ENCODE measurements around the gene CLDN5.

Gene CLDN5

DNA sequence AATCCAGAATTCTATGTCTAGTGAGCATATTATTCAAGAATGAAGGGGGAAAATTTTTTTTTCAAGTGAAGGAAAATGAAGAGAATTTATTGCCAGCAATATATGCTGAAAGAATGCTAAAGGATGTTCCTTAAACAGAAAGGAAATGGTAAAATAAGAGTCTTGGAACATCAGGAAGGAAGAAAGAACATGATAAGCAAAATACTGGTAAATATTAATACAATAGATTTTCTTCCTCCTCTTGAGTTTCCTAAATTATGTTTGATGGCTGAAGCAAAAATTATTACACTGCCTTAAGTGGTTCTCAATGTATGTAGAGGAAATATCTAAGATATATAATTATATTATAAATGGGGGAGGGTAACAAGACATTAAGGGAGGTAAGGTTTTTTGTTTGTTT is 9.6 kb upstream of the CLDN5 start:
- TF ChIP-seq, protein P1, sequence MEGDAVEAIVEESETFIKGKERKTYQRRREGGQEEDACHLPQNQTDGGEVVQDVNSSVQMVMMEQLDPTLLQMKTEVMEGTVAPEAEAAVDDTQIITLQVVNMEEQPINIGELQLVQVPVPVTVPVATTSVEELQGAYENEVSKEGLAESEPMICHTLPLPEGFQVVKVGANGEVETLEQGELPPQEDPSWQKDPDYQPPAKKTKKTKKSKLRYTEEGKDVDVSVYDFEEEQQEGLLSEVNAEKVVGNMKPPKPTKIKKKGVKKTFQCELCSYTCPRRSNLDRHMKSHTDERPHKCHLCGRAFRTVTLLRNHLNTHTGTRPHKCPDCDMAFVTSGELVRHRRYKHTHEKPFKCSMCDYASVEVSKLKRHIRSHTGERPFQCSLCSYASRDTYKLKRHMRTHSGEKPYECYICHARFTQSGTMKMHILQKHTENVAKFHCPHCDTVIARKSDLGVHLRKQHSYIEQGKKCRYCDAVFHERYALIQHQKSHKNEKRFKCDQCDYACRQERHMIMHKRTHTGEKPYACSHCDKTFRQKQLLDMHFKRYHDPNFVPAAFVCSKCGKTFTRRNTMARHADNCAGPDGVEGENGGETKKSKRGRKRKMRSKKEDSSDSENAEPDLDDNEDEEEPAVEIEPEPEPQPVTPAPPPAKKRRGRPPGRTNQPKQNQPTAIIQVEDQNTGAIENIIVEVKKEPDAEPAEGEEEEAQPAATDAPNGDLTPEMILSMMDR (conservative IDR thresholded peaks at IDR 0.05), result no peak
- H3K27ac ChIP-seq, result peak overlapping the region; percentile 91

DNA sequence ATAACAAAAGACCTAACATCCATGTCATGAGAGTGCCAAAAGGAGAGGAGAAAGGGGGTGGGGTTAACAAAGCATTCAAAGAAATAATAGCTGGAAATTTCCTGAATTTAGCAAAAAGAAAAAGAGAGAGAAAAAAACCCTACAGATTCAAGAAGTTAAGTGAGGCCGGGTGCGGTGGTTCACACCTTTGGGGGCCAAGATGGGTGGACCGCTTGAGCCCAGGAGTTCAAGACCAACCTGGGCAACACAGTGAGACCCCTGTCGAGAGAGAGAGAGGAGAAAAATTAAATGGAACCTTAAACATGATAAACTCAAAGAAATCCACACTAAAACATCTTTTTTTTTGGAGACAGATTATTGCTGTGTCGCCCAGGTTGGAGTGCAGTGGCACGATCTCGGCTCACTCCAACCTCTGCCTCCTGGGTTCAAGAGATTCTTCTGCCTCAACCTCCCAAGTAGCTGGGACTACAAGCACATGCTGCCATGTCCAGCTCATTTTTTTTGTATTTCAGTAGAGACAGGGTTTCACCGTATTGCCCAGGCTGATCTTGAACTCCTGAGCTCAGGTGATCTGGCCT is 8.9 kb upstream of the CLDN5 start:
- TF ChIP-seq, protein P1 (conservative IDR thresholded peaks at IDR 0.05), result no peak
- peak overlapping the region; percentile 91 for H3K27ac ChIP-seq

DNA sequence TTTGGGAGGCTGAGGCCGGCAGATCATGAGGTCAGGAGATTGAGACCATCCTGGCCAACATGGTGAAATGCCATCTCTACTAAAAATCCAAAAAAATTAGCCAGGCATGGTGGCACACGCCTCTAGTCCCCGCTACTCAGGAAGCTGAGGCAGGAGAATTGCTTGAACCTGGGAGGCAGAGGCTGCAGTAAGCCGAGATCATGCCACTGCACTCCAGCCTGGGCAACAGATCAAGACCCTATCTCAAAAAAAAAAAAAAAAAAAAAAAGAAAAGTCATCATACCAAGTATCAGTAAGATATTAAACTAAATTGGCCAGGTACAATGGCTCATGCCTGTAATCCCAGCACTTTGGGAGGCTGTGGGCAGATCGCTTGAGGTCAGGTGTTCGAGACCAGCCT is 7.1 kb upstream of the CLDN5 start:
- peak overlapping the region; percentile 91; the same call in 1 of the 2 replicates for H3K27ac ChIP-seq

DNA sequence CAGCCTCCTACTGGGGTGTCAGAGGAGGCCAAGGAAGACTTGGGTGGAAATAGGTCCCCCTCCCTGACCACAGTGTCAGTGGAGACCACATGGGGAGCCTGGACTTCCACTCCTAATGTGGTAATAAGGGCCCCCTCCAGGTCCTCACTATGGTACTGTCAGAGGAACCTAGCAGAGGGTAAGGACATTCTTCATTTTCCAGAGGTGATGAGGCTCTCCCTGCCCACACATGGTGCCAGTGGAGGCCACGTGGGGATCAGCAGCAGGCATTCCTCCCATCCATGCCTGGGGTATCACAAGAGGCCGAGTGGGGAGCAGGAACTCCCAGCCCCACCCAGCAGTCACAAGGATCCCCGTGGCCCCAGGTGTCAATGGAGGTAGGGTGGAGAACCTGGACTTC is 6.5 kb upstream of the CLDN5 start:
- peak overlapping the region; percentile 91; the same call in 1 of the 2 replicates for H3K27ac ChIP-seq
- TF ChIP-seq, protein P1 (conservative IDR thresholded peaks at IDR 0.05), result no peak

DNA sequence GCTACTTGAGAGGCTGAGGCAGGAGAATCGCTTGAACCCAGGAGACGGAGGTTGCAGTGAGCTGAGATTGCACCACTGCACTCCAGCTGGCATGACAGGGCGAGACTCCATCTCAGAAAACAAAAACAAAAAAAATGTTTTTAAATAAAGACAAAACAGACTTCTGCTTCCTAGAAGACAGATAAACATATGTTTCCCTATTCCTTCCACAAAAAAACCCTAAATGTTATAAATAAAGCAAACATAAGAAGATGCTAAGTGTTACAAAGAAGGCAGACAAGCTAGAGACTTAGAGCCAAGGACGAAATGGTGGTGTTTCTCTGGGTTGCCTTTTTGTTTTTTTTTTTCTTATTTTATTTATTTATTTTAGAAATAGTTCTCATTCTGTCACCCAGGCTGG is 5.6 kb upstream of the CLDN5 start:
- TF ChIP-seq, protein P1 (conservative IDR thresholded peaks at IDR 0.05), result no peak
- peak overlapping the region; percentile 91; the same call in 1 of the 2 replicates for H3K27ac ChIP-seq

DNA sequence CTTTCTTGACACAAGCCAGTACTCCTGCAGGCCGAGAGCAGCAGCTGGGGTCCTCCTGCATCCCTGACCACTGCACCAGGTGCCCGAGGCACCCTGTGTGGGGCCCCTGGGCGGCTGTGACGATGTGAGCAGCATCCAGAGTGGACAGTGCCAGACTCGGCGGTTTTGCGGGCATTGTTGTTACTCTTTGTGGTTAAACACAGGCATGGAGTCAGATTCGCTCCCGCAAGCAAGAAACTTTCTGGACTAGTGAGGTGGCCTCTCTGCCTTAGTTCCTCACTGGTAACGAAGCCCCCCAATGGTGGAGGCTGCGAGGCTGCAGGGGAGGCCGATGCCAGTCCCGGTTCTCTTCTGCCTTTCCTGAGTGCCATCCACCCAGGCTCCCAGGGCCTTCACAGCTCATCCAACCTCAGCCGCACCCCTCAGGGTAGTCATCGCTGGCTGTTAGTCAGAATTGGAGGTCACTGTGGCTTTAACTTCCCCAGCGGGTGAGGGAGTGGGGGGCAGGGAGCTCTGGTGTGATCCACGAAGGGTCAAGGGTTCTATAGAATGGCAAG is 3.7 kb upstream of the CLDN5 start:
- H3K27ac ChIP-seq, result peak overlapping the region; percentile 14; the same call in 1 of the 2 replicates
- TF ChIP-seq, protein P1 (conservative IDR thresholded peaks at IDR 0.05), result no peak

DNA sequence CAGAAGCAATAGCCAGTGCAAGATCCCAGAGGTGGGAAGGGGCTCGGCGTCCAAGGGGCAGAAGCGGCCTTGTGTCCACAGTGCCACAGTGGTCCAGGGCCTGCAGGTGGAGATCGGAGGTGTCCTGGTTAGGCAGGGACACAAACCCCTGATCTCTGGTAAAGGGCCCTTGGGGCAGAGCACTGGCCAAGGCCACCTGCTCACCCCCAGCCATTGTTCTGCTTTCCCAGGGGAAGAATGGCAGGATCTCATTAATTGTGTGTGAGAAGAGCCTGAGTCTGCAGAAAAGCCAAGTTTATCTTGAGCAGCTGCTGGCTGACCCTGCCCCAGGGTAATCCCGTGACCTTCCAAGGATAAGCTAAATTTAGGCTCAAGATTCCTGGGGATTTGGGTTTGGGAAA is 3.1 kb upstream of the CLDN5 start:
- peak overlapping the region; percentile 14; the same call in 1 of the 2 replicates for H3K27ac ChIP-seq
- TF ChIP-seq, protein P1 (conservative IDR thresholded peaks at IDR 0.05), result no peak

DNA sequence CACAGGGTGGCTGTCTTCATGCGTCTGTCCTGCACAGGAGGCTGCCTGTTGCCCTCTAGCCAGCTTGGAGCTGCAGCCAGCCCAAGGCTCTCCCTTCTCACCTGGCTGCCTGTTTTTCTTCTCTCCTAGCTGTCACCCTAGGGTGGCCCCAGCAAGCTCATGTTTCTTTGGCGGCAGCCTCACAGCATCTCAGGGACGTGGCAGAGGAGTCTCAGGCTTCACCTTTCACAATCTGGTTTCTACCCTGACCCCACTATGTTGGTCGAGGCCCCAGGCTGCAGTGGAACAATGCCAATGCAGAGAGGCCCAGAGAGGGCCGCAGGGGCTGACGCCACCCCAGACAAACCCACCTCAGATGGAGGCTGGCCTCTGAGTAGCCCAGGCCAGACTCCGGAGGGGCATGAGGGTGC is 2.5 kb upstream of the CLDN5 start:
- peak overlapping the region; percentile 14; the same call in 1 of the 2 replicates for H3K27ac ChIP-seq
- TF ChIP-seq, protein P1 (conservative IDR thresholded peaks at IDR 0.05), result no peak

Data from VCaP (cell line).